IPS-NIHi11 (cell line): ENCODE results near the gene TSPEAR.

ENCODE experiments used
- DNase-seq: peaks from one replicate; pipeline ENCODE4 v3.0.0; 2012; ENCODE audit warnings: mixed read lengths, low spot score

Gene TSPEAR

DNA sequence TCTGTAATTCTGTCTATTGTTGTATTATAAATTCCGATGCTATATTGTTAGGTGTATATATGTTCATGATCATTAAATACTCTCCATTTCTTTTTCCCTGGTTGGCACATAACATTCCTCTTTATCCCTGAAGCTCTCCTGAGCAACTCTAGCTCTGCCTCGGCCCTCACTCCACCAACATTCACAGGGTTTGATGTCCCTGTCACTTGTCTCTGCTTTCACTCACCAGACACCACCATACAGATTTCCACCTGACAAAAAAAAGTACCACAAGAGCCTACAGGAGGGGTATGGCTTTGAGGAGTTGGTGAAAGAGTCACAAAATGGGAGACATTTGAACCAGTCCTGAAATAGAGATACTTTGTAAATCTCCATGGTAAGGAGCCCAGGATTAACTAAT, 8.8 kb upstream of the TSPEAR start:
- DNase-seq = no peak

DNA sequence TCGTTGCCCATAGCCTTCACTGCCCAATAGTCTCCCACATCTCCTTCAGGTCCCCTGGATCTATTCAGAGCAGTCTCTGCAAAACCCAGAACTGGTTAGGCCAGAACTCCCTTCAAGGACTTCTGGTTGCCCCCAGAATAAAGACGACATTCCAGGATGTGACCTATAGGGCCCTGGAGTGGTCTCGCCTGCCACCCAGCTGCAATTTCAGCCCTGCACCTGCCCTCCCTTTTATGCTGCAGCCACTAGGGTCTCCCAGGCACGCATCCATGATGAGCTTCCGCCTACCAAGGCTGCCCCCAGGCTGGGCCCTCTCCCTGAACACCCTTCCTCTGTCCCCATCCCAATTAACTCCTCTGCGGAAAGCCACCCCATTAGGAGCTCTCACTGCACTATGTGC, 7.2 kb upstream of the TSPEAR start:
- DNase-seq = no peak

DNA sequence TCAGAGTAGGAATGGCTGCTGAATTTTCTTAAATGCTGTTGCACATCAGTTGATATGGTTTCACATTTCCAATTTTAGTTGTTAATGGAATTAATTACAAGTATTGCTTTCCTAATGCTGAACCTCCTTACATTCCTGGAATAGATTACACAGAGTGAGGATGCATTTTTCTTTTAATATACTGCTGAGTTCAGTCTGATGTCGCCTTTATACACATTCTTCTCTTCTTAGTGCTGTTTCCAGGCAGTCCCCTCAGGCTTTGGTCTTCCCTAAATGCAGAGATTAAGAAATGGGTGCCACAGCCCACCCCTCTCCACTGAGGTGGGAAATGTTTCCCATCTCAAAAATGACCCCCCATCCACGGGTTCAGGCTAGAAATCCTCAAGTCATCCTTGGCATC, 6.7 kb upstream of the TSPEAR start:
- DNase-seq = no peak

DNA sequence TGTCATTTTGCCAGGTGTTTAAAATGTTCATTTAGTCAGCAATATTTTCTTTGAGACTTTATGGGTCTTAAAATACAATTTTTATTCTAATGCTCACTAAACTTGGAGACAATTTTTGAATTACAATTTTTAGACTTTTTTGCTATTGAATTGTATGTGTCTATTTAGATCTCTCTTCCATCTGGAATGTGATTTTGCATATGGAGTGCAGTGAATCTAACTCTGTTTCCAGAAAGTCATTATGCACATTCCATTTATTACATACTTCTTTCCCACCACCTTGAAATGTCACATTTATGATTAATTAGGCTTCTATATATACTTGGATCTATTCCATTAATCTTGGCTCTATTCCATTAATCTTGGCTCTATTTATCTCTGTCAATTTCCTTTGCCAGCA, 5.6 kb upstream of the TSPEAR start:
- DNase-seq = no peak

DNA sequence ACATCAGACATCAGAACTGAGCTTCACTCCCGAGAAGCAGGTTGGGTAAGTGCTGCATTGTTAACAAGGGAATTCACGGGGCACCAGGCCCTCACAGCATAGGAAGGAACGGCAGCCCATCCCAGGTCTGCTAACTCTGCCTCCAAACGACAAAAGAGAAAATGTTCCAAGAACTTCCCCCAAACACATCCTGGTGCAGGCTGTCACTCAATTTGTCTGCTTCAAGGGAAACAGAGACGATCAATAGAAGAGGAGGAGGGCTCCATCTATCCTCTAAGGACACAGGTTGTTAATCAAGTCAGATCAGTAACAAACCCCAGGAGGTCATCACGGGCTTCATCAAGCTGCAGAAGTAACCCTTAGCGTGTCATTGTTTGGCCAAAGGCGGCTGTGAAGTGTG, 3.5 kb upstream of the TSPEAR start:
- DNase-seq = no peak

DNA sequence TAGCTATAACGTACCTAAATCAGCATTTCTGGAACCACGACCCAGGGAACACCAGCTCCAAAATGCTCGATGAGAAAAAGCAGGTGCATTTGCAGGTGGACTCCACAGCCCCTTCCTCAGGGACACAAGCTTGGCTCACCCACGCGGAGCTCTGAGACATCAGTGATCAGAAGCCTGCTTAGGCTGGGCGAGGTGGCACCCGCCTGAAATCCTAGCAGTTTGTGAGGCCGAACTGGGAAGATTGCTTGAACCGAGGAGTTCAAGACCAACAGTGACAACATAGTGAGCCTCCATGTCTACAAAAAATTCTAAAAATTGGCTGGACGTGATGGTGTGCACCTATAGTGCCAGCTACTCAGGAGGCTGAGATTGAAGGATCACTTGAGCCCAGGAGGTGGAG, 2.5 kb upstream of the TSPEAR start:
- DNase-seq = no peak

DNA sequence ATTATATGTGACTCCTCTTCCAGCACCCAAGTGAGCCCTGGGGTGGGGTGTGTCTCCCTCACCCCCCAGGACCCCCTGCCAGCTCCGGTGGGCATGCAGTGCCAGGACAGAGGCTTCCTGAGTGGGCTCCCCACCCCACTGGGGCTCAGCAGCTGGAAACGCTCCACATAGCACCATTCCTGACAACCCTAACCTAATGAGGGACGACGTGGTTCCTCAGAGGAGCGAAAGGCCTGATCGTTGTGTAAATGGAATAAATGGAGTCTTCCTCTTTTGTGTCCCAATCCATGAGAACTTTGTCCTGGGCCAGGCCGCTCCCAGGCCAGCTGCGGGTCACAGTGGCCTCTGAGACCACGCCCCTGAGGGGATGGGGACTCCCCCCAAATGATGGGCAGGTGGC, 1.8 kb upstream of the TSPEAR start:
- no peak for DNase-seq

DNA sequence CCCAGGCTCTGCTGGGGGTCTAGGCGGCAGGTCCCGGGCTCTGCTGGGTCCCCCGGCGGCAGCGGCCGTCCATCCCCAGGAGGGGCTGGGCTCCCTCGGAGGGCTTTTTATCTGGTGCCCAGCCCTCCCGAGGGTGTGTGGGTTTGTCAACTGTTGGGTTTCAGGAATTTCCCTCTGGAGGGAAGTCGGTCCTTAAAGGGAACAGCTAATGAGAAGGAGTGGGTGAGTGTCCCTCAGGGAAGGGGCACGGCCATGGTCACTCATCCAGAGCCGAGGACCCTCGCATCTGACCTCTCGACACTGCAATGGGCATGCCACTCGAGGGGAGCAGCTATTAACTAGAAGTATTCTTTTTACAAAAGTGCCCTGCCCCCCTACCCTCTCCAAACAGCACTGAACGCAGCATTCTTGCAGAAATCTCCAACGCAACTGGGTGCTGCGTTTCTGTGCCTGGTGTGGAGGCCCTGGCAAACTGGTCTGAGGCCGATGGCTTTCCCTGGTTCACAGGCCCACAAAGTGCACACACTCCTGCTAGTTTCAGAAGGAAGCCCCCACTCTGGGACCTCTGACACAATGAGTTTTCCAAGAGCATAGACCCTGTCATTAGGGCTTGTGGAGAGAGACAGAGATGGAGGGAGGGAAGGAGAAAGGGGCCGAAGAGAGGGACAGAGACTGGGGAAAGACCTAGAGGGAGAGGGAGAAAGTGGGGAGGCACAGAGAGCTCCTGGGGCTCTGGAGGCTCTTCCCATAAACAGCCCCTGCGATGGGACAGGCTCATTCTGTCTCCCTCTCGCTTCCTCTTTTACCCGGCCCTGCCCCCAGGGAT, 1.0 kb upstream of the TSPEAR start:
- no peak for DNase-seq

DNA sequence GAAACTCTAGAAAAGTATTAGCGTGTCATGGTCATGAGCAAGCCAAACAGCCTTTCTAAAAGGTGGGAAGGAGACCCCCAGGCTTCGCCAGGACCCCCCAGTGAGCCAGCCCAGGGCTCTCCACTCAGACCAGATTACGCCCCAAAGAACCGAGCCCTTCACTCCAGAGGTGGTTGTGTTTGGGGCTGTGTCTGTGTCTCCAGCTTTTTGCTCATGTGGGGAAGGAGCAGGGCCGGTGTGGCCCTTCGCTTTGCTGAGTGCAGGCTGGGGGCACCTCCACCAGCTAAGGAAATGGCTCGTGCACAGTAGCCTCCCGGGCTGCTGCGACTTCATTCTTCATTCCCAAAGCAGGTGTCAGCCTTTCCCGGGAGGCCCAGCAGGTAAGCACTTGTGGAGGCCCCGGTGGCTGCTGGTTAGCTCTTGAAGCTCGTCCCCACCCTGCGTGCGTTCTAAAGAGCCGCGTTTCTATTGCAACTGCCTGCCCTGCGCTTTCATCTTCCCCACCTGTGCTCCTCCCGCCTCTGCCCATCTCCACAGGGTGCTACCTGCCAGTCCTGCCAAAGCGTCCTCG, 531 bp downstream of the TSPEAR start:
- no peak for DNase-seq

DNA sequence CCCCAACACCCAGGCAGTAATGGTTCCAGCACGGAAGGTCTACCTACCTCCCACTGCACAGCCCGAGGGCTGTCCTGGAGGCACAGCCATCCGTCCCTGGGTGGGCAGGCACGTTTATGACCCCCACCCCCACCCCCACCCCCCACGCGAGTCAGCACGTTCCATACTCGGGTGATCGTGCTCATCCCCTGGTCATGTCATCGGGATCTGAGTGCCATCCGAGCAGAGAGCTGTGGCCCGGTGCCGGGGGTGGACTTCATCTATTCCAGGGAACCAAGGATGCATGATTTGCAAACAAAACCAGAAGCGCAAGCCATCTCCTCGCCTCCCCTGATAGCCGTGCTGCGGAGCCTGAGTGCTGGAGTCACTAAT, 1.1 kb downstream of the TSPEAR start:
- no peak for DNase-seq

DNA sequence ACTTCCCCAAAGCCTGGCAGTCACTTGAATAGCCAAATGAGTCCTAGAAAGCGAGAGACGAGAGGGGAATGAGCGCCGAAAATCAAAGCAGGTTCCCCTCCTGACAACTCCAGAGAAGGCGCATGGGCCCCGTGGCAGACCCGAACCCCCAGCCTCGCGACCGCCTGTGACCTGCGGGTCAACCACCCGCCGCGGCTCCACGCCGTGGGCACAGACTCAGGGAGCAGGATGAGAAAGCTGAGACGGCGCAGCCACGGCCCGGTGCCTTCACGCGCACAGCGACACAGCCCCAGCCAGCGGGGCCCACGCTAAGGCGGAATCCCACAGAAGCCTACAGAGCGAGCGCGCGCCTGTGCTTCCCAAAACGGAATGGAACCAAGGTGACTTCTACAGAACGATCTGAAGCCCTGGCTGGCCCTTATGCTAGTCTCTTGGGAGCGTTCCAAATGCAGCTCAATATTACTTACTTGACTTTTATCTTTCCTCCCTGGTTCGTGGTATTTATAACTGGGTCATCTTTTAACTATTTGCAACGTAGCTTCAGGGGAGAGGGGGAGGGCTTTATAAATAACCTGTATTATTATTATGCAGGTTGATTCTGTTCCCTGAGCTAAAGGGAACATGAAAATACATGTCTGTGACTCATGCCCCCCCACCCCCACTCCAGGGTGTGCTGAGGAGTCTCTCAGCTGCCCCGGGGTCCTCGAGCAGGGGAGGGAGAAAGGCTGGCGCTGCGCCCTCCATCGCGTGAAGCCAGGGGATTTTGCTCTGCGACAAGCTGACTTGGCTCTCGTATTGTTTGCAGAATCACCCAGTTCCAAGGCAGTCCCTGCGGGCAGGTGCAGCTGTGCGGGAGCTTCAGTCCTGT, 1.7 kb downstream of the TSPEAR start:
- DNase-seq = no peak

DNA sequence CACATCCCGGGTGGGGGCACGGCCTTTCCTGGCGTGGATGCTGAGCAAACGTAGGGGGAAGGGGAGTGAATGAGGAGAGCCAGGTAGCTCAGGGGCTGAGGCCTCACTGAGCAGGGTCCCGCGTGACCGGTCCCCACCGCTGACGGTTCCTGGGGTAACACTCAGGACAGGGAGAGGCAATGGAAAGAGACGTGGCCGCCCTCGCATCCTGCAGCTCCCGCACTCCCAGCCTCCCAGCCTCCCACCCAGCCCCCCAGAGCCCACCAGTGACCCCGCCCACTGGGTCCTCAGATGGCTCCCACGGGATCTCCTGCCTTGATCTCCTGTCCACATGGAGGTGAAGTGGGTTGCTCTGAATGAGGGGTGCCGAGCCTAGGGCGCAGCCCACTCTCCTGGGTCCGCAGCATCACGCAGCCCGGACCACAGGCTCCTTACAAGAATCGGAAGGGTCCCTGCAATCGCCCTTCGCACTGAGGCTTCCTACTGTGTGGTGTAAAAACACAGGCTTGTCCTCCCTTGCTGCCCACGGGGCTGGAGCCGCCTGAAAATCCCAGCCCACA, 2.4 kb downstream of the TSPEAR start:
- DNase-seq = no peak

DNA sequence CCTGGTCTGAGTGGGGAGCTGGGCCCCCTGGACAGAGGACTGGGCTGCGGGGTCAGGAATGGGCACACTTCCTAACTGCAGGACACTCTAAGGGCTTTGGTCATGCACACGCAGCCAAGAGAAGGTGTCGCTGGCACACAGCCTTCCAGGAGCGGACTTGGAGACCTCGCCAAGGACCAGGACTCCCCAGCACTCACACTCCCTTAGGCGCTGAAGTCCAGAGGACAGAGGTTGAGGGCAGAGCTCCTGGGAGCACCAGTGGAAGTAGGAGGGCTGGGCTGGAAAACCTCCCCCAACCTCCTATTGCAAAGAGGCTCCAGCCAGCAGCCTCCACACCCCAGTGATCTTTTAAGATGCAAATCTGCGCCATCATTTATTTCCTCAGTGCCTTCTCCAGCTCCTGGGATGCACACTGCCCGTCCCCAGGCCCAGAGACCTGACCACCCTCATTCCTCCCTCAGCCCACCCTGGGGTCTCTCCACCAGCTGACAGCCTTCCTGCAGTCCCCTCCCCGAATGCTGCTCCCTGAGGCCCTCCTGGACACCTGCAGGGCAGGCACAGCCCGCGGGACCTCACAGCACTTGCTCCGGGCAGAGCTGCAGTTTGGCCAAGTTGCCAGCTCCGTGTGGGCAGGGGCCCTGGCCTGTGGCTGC, 3.0 kb downstream of the TSPEAR start:
- DNase-seq = no peak

DNA sequence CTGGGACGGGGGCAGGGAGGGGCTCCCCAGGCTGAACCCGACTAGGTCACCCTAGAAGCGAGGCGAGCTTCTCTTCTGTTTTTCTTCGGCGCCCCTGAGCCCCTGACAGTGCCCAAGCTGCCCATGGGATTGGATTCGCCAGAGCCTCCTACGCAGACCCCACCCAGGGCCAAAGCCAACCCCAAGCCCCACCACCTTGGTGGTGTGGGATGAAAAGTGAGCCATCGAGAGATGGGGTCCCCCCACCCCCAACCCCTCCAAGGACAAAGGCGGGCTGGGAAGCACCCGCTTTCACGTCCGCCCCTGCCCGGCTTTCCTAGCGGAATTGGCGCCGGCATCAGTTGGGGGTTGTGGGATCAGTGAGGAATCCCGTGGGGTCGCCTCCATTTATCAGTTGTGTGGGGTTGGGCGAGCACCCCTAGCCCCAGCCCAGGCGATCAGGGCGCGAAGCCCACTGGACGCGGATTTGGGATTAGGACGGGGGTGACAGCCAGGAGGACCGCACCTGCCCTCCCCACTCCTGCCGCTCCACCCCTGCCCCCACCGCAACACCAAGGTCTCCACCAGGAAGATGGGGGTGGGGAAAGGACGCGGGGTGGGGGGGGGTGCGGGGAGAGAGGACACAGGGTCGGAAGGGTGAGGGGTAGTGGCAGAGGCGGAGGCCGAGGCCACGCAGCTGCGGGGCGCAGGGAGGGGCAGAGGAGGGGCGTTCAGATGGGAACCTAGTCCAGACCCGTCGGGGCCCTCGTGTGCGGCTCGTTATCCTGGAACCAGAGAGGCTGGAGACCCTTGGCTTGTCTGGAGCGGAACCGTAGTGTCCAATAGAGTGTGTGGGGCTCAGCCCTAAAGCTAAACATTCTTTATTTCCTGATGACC, 4.4 kb downstream of the TSPEAR start:
- DNase-seq = no peak

DNA sequence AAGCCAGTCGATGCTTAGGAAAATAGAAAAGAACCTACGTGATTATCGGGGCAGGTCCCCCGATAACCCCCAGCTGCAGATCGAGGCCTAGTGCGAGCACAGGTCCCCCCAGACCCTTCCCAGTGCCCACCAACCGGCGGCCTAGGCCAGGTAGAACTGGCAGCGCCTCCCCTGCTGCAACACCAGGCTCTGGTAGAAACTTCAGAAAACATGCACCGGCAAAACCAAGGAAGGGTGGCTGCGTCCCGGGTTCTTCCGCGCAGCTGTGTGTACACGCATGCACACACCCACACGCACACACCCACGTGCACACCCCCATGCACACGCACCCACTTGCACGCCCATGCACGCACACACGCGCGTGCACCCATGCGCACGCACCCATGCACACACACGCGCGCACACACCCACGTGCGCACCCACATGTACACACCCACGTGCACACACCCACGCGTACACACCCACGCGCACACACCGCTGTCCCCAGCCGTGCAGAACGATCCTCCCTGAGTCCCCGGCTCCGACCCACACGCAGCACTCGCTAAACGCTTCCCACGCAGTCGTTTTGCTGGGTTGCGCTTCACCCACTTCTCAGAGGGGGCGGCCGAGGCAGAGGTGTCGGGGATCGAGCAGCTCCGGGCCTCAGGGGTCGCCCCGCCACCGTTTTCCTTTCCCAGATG, 5.2 kb downstream of the TSPEAR start:
- DNase-seq = no peak

DNA sequence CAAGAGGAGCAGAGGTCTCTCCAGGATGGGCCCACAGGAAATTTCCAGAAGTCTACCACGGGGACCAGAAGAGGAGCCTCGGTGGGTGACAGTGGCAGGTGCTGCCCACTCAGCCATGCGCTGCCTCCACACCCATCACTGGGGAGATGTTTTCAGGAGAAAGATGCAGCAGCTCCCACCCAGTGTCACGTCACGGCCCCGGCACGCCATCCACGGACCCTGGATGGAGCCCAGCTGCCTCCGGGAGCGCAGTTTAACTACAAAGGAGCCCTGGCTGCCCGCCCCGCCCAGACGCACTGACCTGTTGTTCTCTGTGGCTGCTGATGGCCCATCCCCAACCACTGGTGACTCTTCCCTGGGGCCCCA, 6.8 kb downstream of the TSPEAR start:
- DNase-seq = no peak

DNA sequence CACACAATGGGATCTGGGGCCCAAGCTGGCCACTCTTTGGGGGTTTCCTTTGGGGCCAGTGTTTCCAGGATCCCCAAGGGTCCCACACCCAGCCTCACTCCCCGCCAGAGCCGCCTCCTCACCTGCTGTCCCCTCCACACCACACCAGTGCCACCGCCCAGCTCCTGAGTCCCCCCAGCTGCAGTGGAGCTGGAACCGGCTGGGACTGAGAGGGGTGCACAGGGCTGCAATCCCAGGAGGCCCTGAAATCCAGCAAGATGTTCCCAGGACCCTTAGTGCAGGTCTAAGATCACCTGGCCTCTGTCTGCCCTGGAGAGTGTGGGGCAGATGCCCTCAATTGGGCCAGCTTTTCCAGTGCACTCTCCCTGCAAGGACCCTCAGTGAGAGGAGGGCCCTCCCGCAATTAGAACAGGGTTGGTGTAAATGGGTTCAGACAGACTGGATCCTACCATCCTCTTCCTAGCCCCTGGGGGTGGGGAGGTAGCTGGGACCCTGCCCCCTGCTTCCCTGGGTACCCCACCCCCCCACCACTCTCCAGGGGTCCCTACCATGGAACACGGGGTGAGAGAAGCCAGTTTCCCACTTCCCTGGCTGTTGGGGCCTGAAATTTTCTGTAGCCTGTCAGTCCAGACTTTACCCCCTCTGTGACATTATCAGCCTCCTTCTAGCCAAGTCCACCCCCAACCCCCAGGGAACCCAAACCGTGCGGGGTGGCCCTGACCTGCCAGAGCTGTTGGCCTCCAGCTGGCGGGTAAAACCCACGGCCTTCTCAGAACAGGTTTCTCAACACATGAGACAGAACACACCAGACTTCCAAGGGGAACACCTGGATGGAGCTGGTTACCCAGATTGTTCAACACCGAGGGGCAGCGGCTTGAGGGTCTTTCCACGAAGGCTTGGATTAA, 7.4 kb downstream of the TSPEAR start:
- no peak for DNase-seq

DNA sequence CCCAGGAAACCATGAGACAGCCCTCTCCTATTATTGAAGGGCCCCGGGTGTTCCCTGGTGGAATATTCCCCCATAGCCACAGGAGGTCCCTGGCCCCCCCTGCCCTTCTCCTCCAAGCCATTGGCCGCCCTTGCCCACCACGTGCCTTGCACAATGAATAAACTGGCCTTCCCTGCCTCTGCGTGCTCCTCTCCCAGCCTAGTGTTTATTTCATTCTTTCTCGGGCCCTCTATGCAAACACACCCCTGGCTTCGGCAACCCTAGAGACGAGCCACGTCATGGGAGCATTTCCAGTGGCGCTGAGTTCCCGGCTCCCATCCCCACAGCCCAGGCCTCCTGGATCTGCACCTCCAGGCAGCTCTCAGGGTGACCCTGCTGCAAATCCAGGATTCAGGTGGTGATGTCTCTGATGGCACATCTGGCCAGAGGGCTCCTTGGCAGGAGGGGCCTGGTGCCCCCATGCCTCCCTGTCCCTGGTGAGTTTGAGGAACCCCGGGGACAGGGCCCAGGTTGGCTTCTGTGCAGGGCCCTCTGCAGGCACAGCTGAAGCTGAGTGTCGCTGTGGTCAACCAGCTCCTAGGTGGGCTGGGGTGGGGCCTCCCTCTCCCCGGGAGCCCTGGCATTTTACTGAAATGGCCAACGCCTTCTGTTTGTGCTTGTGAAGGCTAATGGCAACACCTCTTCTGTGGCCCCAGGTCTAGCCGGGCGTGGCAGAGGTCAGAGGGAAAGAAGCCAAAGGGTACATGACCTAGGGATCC, 8.2 kb downstream of the TSPEAR start:
- no peak for DNase-seq
